Heart left ventricle (tissue), 16 donors: Measurements from ENCODE around the gene CCDC194. TPM values are rescaled to one million over a fixed set of nuclear protein-coding genes. Genes with fewer than 3 reads are reported as not detected.

ENCODE experiments used
- ATAC-seq, 4 donors: fragments of 200-7000 bp; cut with Tn5 transposase; one replicate each; pipeline ENCODE4 v1.9.1; 2020 to 2022; ENCODE audit warnings: moderate library complexity in 4 of 4, mild to moderate bottlenecking in 3 of 4, moderate number of reproducible peaks in 1 of 4
- DNase-seq, 5 donors: peaks; one replicate each; pipeline ENCODE4 v3.0.0-alpha.2; 2020
- H3K27ac ChIP-seq, 12 donors: fragments of 200-600 bp; sonication (generic) in 4 of 12; one replicate each; pipeline versions ENCODE4 v1.5.0 to v1.8.0; 2016 to 2022; ENCODE audit warnings: mild to moderate bottlenecking in 2 of 12
- H3K27me3 ChIP-seq, 9 donors: fragments of 200-600 bp; sonication (generic) in 2 of 9; one replicate each; pipeline versions ENCODE4 v1.5.1 to v1.8.0; 2016 to 2022; ENCODE audit warnings: mild to moderate bottlenecking in 3 of 9
- H3K36me3 ChIP-seq, 9 donors: fragments of 200-600 bp; sonication (generic) in 2 of 9; one replicate each; pipeline versions ENCODE4 v1.5.0 to v1.8.0; 2018 to 2022; ENCODE audit warnings: mild to moderate bottlenecking in 2 of 9
- H3K4me1 ChIP-seq, 12 donors: fragments of 200-600 bp; sonication (generic) in 4 of 12; one replicate each; pipeline versions ENCODE4 v1.5.0 to v1.8.0; 2016 to 2022; ENCODE audit warnings: mild to moderate bottlenecking in 3 of 12
- H3K4me3 ChIP-seq, 12 donors: fragments of 200-600 bp; sonication (generic) in 4 of 12; one replicate each; pipeline versions ENCODE4 v1.5.0 to v1.8.0; 2017 to 2022; ENCODE audit warnings: mild to moderate bottlenecking in 9 of 12, moderate library complexity in 4 of 12
- H3K9me3 ChIP-seq, 12 donors: fragments of 200-600 bp; sonication (generic) in 4 of 12; one replicate each; pipeline versions ENCODE4 v1.5.0 to v1.8.0; 2016 to 2022; ENCODE audit warnings: mild to moderate bottlenecking in 1 of 12
- POLR2A ChIP-seq, 2 donors: fragments of 450-650 bp; IDR thresholded peaks; one replicate each; pipeline ENCODE4 v1.6.1; 2017; ENCODE audit warnings: antibody characterized with exemption in 2 of 2, mild to moderate bottlenecking in 2 of 2, moderate library complexity in 2 of 2
- WGBS, 4 donors: extraction: QIAGEN DNeasy Blood & Tissue Kit in 2 of 4; methylation state at CpG; one replicate each; pipeline versions ENCODE4 v1.1.5 to v1.1.7; 2013 to 2018; 5-methylcytosine and 5-hydroxymethylcytosine counted together
- intact Hi-C, 10 donors: fragments of 100-400 bp; cut with DNase I; formaldehyde crosslinking; loops; one replicate each; pipeline versions ENCODE4 v1.11.1 to v1.14.2; 2022
- long read RNA-seq, 3 donors: library from polyadenylated mRNA; unstranded; transcript quantifications; one replicate each; pipeline ENCODE4 v2.0.0, GENCODE V29; 2020 to 2021
- polyA plus RNA-seq, 2 donors: library from polyadenylated mRNA; stranded (reverse); fragments of 200-250 nt; gene quantifications; one replicate each; pipeline ENCODE4 v1.2.3, GENCODE V29; 2013
- total RNA-seq, 9 donors: library from RNA; depleted of rRNA in 2 of 9; stranded (reverse); fragments of >200 nt in 2 of 9; fragmentation: NEBNext Ultra II Directional in 3 of 9; extraction: Animal tissue kit (Norgen Biotek cat#: 25700) in 3 of 9; gene quantifications; one replicate each; pipeline versions ENCODE4 v1.1.0 to v1.2.4, GENCODE V29; 2016 to 2023
- TF ChIP-seq, protein P1 (sequence below), 12 donors: fragments of 200-600 bp; sonication (generic) in 4 of 12; IDR thresholded peaks; one replicate each; pipeline versions ENCODE4 v1.5.0 to v1.8.0; 2018 to 2022; ENCODE audit warnings: antibody characterized with exemption in 12 of 12, mild to moderate bottlenecking in 5 of 12
- donor health status: ischemic (EF 13 %, LVEDD 7.1; RV severe dilation, severe dysfunction).
- donor health status: healthy with polysubstance abuse.
- donor health status: DM: no; HTN: yes; CAD: no.
- donor health status: DM: no; HTN: no; CAD: no.
- donor health status: ischemic (EF 25% LVEDD 6.9; RV normal size, moderate dysfunction).
- donor health status: ischemic (EF 25% LVEDD 5.7; RV mildly dilated, moderate dysfunction).
- donor health status: healthy.
- donor health status: DM: yes; HTN: yes; CAD: no.
- donor health status: ischemic (EF 35%, LVEDD 5.7; RV mildly dilated, moderate dysfunction).
- donor health status: nonischemic (EF 11% LVEDD 7.7; RV severe dilation, severe dysfunction).
- donor health status: DM: yes; HTN: yes; CAD: no.
- donor health status: PGD.
- donor health status: ischemic (EF 29% LVEDD 5.4; RV normal size, mild dysfunction).
- donor health status: nonischemic (EF 23%, LVEDD 6.1; RV moderate dilation, normal function).

The CCDC194 gene
- total RNA-seq (under 1 TPM in 2 of 9 donors, not detected in 7; 0.37 to 0.53 TPM), polyA plus RNA-seq (under 1 TPM in 1 of 2 donors, not detected in 1; 0.23 TPM)
- long read RNA-seq, donor 1 = 0 reads
- long read RNA-seq, donor 2 = 0 reads
- long read RNA-seq, donor 3 = 0 reads

DNA sequence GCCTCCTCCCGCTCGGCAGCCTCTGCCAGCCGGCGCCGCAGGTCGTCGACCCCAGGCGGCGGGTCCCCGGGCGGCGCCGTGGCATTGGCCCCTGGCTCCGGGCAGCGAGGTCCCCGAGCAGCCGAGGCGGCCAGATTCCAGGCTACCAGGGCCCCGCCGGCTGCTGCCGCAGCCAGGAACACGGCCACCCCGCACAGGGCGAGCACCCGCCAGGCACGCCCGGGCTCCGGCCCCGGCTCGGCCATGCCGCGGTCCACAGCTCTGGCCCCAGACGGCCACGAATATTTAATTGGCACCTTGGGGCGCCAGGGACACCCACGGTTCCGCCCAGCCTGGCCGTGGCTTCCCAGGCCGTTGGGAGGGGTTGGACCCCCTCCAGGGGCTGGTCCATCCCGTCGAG, at the start of gene CCDC194:
TSS of gene CCDC194 (minus strand) at position 283 of the 400 bp plus-strand sequence. CDS start at position 245, 38 bp downstream.
- H3K27ac ChIP-seq = no peak within 1 kb of the TSS
- H3K36me3 ChIP-seq = peaks cover 0 to 16% (median 0%) of the 10 kb centered on the region in 9 donors
- H3K27me3 ChIP-seq = peaks cover 0 to 16% (median 7%) of the 10 kb centered on the region in 9 donors
- ATAC-seq (no peak), DNase-seq (peak in 1 of 5 donors; percentile 64)
- WGBS, 4 donors = 25 to 41% (median 29%) methylated on average over 5 to 41 of the region's 41 CpGs
- intact Hi-C loops = loop anchor here in 6 of 10 donors (5.0 to 10.0 kb wide), 2 partner anchors 71 to 73 kb away; partner anchors contain the start of gene NXNL1 (in 2 of the 6)
- no peak for TF ChIP-seq POLR2A (IDR thresholded peaks at IDR 0.05)
- TF ChIP-seq, protein P1, sequence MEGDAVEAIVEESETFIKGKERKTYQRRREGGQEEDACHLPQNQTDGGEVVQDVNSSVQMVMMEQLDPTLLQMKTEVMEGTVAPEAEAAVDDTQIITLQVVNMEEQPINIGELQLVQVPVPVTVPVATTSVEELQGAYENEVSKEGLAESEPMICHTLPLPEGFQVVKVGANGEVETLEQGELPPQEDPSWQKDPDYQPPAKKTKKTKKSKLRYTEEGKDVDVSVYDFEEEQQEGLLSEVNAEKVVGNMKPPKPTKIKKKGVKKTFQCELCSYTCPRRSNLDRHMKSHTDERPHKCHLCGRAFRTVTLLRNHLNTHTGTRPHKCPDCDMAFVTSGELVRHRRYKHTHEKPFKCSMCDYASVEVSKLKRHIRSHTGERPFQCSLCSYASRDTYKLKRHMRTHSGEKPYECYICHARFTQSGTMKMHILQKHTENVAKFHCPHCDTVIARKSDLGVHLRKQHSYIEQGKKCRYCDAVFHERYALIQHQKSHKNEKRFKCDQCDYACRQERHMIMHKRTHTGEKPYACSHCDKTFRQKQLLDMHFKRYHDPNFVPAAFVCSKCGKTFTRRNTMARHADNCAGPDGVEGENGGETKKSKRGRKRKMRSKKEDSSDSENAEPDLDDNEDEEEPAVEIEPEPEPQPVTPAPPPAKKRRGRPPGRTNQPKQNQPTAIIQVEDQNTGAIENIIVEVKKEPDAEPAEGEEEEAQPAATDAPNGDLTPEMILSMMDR (IDR thresholded peaks at IDR 0.05) = no peak
- H3K4me1 ChIP-seq = peaks cover 2 to 44% (median 15%) of the 10 kb centered on the region in 12 donors
- H3K4me3 ChIP-seq = no peak within 1 kb of the TSS
- H3K9me3 ChIP-seq = peaks cover 0 to 11% (median 2%) of the 10 kb centered on the region in 12 donors

GRCh38 chr19:17441241-17442021, 47.4 kb upstream of the CCDC194 start:
- H3K27ac ChIP-seq = no peak overlapping the region
- intact Hi-C loops = loop anchor here in 3 of 10 donors (10.0 kb wide), 2 partner anchors 343 to 413 kb away; partner anchors contain the start of gene RPL18A (in 2 of the 3)
- TF ChIP-seq, protein P1 (IDR thresholded peaks at IDR 0.05) = peak in 11 of 12 donors; percentile 11 to 52 (median 36)
- TF ChIP-seq POLR2A (IDR thresholded peaks at IDR 0.05) = no peak
- peaks cover 0 to 4% (median 0%) of the 10 kb centered on the region in 12 donors for H3K4me1 ChIP-seq
- peak in 3 of 4 donors; percentile 36 to 41 (median 41) for ATAC-seq
- H3K4me3 ChIP-seq = no peak overlapping the region
- H3K27me3 ChIP-seq = no peaks in the 10 kb centered on the region
- DNase-seq = peak in 1 of 5 donors; percentile 8
- WGBS, 4 donors = 51 to 64% (median 55%) methylated on average over 8 of the region's 8 CpGs
- no peaks in the 10 kb centered on the region for H3K36me3 ChIP-seq
- H3K9me3 ChIP-seq = no peaks in the 10 kb centered on the region

GRCh38 chr19:17436874-17437267, 42.9 kb upstream of the CCDC194 start:
- no peaks in the 10 kb centered on the region for H3K27me3 ChIP-seq
- H3K4me3 ChIP-seq = no peak overlapping the region
- H3K27ac ChIP-seq = no peak overlapping the region
- DNase-seq = peak in 1 of 5 donors; percentile 9
- no peaks in the 10 kb centered on the region for H3K4me1 ChIP-seq
- WGBS, 4 donors = 73 to 85% (median 82%) methylated on average over 7 of the region's 7 CpGs
- no peak for TF ChIP-seq POLR2A (IDR thresholded peaks at IDR 0.05)
- TF ChIP-seq, protein P1 (IDR thresholded peaks at IDR 0.05) = no peak
- intact Hi-C loops = no loop called here
- H3K36me3 ChIP-seq = peaks cover 0 to 4% (median 0%) of the 10 kb centered on the region in 9 donors
- no peak for ATAC-seq
- H3K9me3 ChIP-seq = peaks cover 0 to 5% (median 0%) of the 10 kb centered on the region in 12 donors
